Breast epithelium (tissue), 4 donors: Measurements from ENCODE around the gene DTNB. TPM values are rescaled to one million over a fixed set of nuclear protein-coding genes. Genes with fewer than 3 reads are reported as not detected.

Source experiments
- DNase-seq, 2 donors: peaks; one replicate each; pipeline ENCODE4 v3.0.0-alpha.2; 2019; ENCODE audit warnings: low spot score in 2 of 2
- H3K27ac ChIP-seq, 2 donors: fragments of 200-600 bp; sonication (generic) in 1 of 2; one replicate each; pipeline ENCODE4 v1.5.1; 2016 to 2019; ENCODE audit warnings: mild to moderate bottlenecking in 1 of 2
- H3K27me3 ChIP-seq, 2 donors: fragments of 200-600 bp; sonication (generic) in 1 of 2; one replicate each; pipeline versions ENCODE4 v1.5.1 to v1.6.0; 2017 to 2019; ENCODE audit warnings: control low read depth in 1 of 2, mild to moderate bottlenecking in 1 of 2
- H3K36me3 ChIP-seq: fragments of 200-600 bp; one replicate; pipeline ENCODE4 v1.5.1; 2019
- H3K4me1 ChIP-seq, 2 donors: fragments of 200-600 bp; sonication (generic); one replicate each; pipeline ENCODE4 v1.5.1; 2016 to 2019; ENCODE audit warnings: control low read depth in 1 of 2
- H3K4me3 ChIP-seq, 3 donors: fragments of 200-600 bp; sonication (generic); 1 replicate in 2 of 3; 2 replicates in 1 of 3; pipeline ENCODE4 v1.5.1; 2016 to 2019; ENCODE audit warnings: mild to moderate bottlenecking in 3 of 3, moderate library complexity in 2 of 3
- H3K9me3 ChIP-seq, 2 donors: fragments of 200-600 bp; sonication (generic) in 1 of 2; one replicate each; pipeline ENCODE4 v1.5.1; 2016 to 2019; ENCODE audit warnings: control low read depth in 1 of 2
- CTCF ChIP-seq, 3 donors: fragments of 450-650 bp; IDR thresholded peaks; one replicate each; pipeline ENCODE4 v1.5.1; 2016 to 2017; ENCODE audit warnings: antibody characterized with exemption in 3 of 3, mild to moderate bottlenecking in 3 of 3, moderate library complexity in 3 of 3
- POLR2A ChIP-seq: fragments of 450-650 bp; IDR thresholded peaks from one replicate; pipeline ENCODE4 v1.6.1; 2016; ENCODE audit warnings: antibody characterized with exemption, mild to moderate bottlenecking, moderate library complexity
- POLR2AphosphoS5 ChIP-seq, 3 donors: sonication (generic); formaldehyde crosslinking; IDR thresholded peaks; one replicate each; pipeline ENCODE4 v1.6.1; 2017; ENCODE audit warnings: antibody characterized with exemption in 3 of 3
- intact Hi-C: fragments of 100-400 bp; cut with DNase I; formaldehyde crosslinking; loops from one replicate; pipeline ENCODE4 v1.15.1; 2023; ENCODE audit warnings: low total_unique reads
- total RNA-seq, 3 donors: library from RNA; depleted of rRNA; stranded (reverse); fragments of >200 nt; gene quantifications; one replicate each; pipeline ENCODE4 v1.1.0, GENCODE V29; 2016

DTNB gene
- total RNA-seq, 3 donors from 2014 or later = 7.8 to 63.4 (median 44.9) TPM

GRCh38 chr2:25576596-25576995 lies 96.8 kb downstream of the DTNB start:
- DNase-seq = no peak
- no peaks in the 10 kb centered on the region for H3K4me1 ChIP-seq

DNA sequence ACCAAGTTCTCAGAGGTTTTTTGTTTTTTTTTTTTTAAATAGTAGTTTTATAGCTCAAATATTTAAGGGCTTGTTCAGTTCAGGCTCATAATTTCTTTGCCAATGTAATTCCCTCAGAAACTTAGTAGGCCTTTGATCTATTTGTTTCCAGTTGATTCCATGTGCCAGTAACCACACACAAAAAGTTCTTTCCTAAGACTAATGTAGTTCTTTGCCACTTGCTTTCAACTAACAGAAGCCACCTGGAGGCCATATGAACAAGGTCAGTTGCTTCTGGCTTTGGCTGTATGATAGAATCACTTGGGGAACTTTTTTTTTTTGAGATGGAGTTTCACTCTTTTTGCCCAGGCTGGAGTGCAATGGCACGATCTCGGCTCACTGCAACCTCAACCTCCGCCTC lies 100.7 kb downstream of the DTNB start:
- H3K27me3 ChIP-seq = no peaks in the 10 kb centered on the region
- no peaks in the 10 kb centered on the region for H3K4me1 ChIP-seq
- no peak for DNase-seq
- H3K4me3 ChIP-seq = no peak overlapping the region
- H3K36me3 ChIP-seq = no peaks in the 10 kb centered on the region
- TF ChIP-seq CTCF (IDR thresholded peaks at IDR 0.05) (no peak), POLR2A (no peak)
- no peak overlapping the region for H3K27ac ChIP-seq
- intact Hi-C loops = no loop called here
- H3K9me3 ChIP-seq = no peaks in the 10 kb centered on the region

More at GRCh38 chr2:25576596-25576995, 96.8 kb downstream of the DTNB start:
- intact Hi-C loops = no loop called here
- H3K4me3 ChIP-seq = no peak overlapping the region
- H3K27me3 ChIP-seq = no peaks in the 10 kb centered on the region
- no peak for TF ChIP-seq CTCF (IDR thresholded peaks at IDR 0.05)
- no peak for TF ChIP-seq POLR2AphosphoS5 (IDR thresholded peaks at IDR 0.05)
- TF ChIP-seq POLR2A = no peak
- no peak overlapping the region for H3K27ac ChIP-seq
- H3K36me3 ChIP-seq = no peaks in the 10 kb centered on the region
- H3K9me3 ChIP-seq = no peaks in the 10 kb centered on the region

GRCh38 chr2:25570161-25570845 lies 103.1 kb downstream of the DTNB start:
- Histone ChIP-seq H3K36me3 (no peaks in the 10 kb centered on the region), H3K4me3 (no peak overlapping the region), H3K27ac (no peak overlapping the region), H3K9me3 (no peaks in the 10 kb centered on the region), H3K27me3 (no peaks in the 10 kb centered on the region), H3K4me1 (no peaks in the 10 kb centered on the region)
- intact Hi-C loops = no loop called here
- DNase-seq = no peak
- no peak for TF ChIP-seq POLR2A
- no peak for TF ChIP-seq CTCF (IDR thresholded peaks at IDR 0.05)
- no peak for TF ChIP-seq POLR2AphosphoS5 (IDR thresholded peaks at IDR 0.05)

DNA sequence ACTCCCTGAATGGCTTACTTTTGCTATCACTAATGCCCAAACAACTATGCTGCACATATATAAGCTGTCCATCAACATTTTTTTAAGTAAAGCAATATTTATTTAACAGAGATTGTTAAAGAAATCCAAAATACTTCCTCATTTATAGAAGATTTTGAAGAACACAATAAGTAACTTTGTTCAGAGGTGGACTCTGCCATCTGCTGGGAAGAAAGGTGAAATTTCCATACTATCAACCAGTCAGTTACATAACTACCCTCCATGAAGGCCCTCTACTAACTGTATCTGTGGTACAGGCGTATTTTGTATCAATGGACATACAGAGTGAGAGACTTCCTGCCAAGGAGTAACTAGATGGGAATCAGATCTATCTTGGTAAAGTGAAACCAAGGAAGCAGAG lies 106.0 kb downstream of the DTNB start:
- Histone ChIP-seq H3K27me3 (no peaks in the 10 kb centered on the region), H3K9me3 (no peaks in the 10 kb centered on the region), H3K27ac (no peak overlapping the region), H3K4me1 (no peaks in the 10 kb centered on the region), H3K4me3 (no peak overlapping the region), H3K36me3 (no peaks in the 10 kb centered on the region)
- peak in 1 of 3 donors; percentile 22 for TF ChIP-seq CTCF (IDR thresholded peaks at IDR 0.05)
- TF ChIP-seq POLR2AphosphoS5 (IDR thresholded peaks at IDR 0.05) = no peak
- intact Hi-C loops = no loop called here
- no peak for DNase-seq

DNA sequence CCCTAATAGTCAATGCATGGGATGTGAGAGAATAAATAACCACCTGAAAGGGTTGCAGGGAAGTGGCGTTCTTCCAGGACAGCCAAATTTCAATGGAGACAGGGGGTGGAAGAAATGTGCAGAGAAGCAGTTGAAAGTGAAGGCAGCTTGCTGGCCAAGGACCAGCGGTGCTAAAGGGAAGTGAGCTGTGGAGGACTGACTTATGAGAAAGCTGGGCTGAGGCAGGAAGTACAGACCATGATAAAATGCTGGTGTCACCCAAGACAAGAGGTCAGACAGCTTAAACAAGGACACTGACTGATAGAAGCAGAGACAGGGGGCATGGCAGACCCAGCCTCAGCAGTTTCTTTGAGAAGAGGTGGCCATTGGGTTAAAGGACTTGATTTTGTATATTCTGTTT lies 106.7 kb downstream of the DTNB start:
- intact Hi-C loops = no loop called here

More for the DNA sequence above, 106.7 kb downstream of the DTNB start:
- Histone ChIP-seq H3K4me3 (no peak overlapping the region), H3K36me3 (no peaks in the 10 kb centered on the region), H3K9me3 (no peaks in the 10 kb centered on the region), H3K27ac (no peak overlapping the region), H3K4me1 (no peaks in the 10 kb centered on the region), H3K27me3 (no peaks in the 10 kb centered on the region)
- DNase-seq = no peak
- TF ChIP-seq POLR2A = no peak
- TF ChIP-seq CTCF (IDR thresholded peaks at IDR 0.05) = no peak
- TF ChIP-seq POLR2AphosphoS5 (IDR thresholded peaks at IDR 0.05) = no peak
